Activated T-helper 1 cell treated with anti-CD3 and anti-CD28 coated beads, Interleukin-12 subunit alpha, Interleukin-12 subunit beta, Interleukin-2, Interleukin-4 antibody, amounts not matched to agents 30 ng/mL and 10 ng/mL and 1 ng/mL, durations not matched to agents 14 hours and 24 hours and 36 hours (primary cell): ENCODE results near the gene TREML1. TPM values are rescaled to one million over a fixed set of nuclear protein-coding genes. Genes with fewer than 3 reads are reported as not detected.
"Not testable (repeated sequence)": the region's sequence is repeated elsewhere in the genome, so short reads cannot be mapped to it uniquely, and the experiment has no call there.

Experiments
- DNase-seq: peaks from one replicate; pipeline ENCODE4 v3.0.0; 2021; ENCODE audit warnings: low spot score
- H3K27ac Mint-ChIP-seq: one replicate; pipeline ENCODE4 v1.8.0; 2021; ENCODE audit warnings: mild to moderate bottlenecking, mixed read lengths
- H3K27me3 Mint-ChIP-seq: one replicate; pipeline ENCODE4 v1.8.0; 2022; ENCODE audit warnings: mild to moderate bottlenecking, moderate library complexity, mixed read lengths; ENCODE audit not compliant: insufficient read depth
- H3K36me3 Mint-ChIP-seq: one replicate; pipeline ENCODE4 v1.8.0; 2021; ENCODE audit warnings: low read depth, mixed read lengths
- H3K4me1 Mint-ChIP-seq: one replicate; pipeline ENCODE4 v1.8.0; 2021; ENCODE audit warnings: low read depth, mixed read lengths
- H3K4me3 Mint-ChIP-seq: one replicate; pipeline ENCODE4 v1.8.0; 2021; ENCODE audit warnings: mild to moderate bottlenecking, moderate library complexity, mixed read lengths
- H3K9me3 Mint-ChIP-seq: one replicate; pipeline ENCODE4 v1.8.0; 2021; ENCODE audit warnings: mixed read lengths
- intact Hi-C: fragments of 100-400 bp; cut with micrococcal nuclease; formaldehyde crosslinking; loops from one replicate; pipeline ENCODE4 v1.15.1; 2024
- total RNA-seq: library from RNA; stranded (reverse); gene quantifications from 2 replicates; pipeline ENCODE4 v1.2.3, GENCODE V29; 2022

Gene TREML1
- total RNA-seq, 1 donor from 2014 or later, result not detected

GRCh38 chr6:41115027-41115426, 39.1 kb downstream of the TREML1 start:
- not testable (repeated sequence) for H3K27ac Mint-ChIP-seq, H3K9me3 Mint-ChIP-seq, H3K4me3 Mint-ChIP-seq

GRCh38 chr6:41111017-41111416, 43.1 kb downstream of the TREML1 start:
- no peaks in the 10 kb centered on the region for H3K4me1 Mint-ChIP-seq
- intact Hi-C loops, result no loop called here
- no peak for DNase-seq
- H3K9me3 Mint-ChIP-seq, result no peaks in the 10 kb centered on the region
- no peaks in the 10 kb centered on the region for H3K27me3 Mint-ChIP-seq
- H3K4me3 Mint-ChIP-seq, result no peak overlapping the region
- H3K36me3 Mint-ChIP-seq, result peaks cover 2% of the 10 kb centered on the region
- no peak overlapping the region for H3K27ac Mint-ChIP-seq

More at GRCh38 chr6:41115027-41115426, 39.1 kb downstream of the TREML1 start:
- DNase-seq, H3K36me3 Mint-ChIP-seq, H3K27me3 Mint-ChIP-seq, H3K4me1 Mint-ChIP-seq, intact Hi-C loops: not testable (repeated sequence)

- H3K36me3 Mint-ChIP-seq, result peaks cover 22% of the 10 kb centered on the region
- no peaks in the 10 kb centered on the region for H3K27me3 Mint-ChIP-seq
- H3K4me3 Mint-ChIP-seq, result no peak overlapping the region
- no peak for DNase-seq
- H3K27ac Mint-ChIP-seq, result no peak overlapping the region
- no peaks in the 10 kb centered on the region for H3K9me3 Mint-ChIP-seq
- H3K4me1 Mint-ChIP-seq, result peaks cover 6% of the 10 kb centered on the region
- intact Hi-C loops, result no loop called here
These were observed 50.3 kb downstream of the TREML1 start for GRCh38 chr6:41103847-41104246.

GRCh38 chr6:41100871-41101287, 53.3 kb downstream of the TREML1 start:
- Mint-ChIP-seq H3K4me3 (no peak overlapping the region), H3K36me3 (peaks cover 44% of the 10 kb centered on the region), H3K27ac (no peak overlapping the region), H3K27me3 (no peaks in the 10 kb centered on the region), H3K9me3 (no peaks in the 10 kb centered on the region), H3K4me1 (peaks cover 7% of the 10 kb centered on the region)
- intact Hi-C loops, result no loop called here
- DNase-seq, result no peak

Other genes with a start within 250 kb of the TREML1 start
- 0.93 and 0.99 TPM in 2 replicates for gene UNC5CL, start 115.1 kb downstream of the TREML1 start, total RNA-seq
- gene TSPO2, start 111.9 kb downstream of the TREML1 start, total RNA-seq, result not detected in 2 replicates
- gene APOBEC2, start 101.1 kb downstream of the TREML1 start, total RNA-seq, result not detected in 2 replicates
- gene OARD1, start 82.0 kb downstream of the TREML1 start, total RNA-seq, result 26.8 and 30.4 TPM in 2 replicates
- 29.6 and 30.1 TPM in 2 replicates for gene NFYA, start 81.4 kb downstream of the TREML1 start, total RNA-seq
- not detected in 2 replicates for gene TREM2, start 8.8 kb upstream of the TREML1 start, total RNA-seq
- 4.5 and 4.9 TPM in 2 replicates for gene TREML2, start 46.8 kb upstream of the TREML1 start, total RNA-seq
- not detected in 2 replicates for gene TREML4, start 74.0 kb upstream of the TREML1 start, total RNA-seq
- not detected in 2 replicates for gene TREM1, start 132.3 kb upstream of the TREML1 start, total RNA-seq
- gene NCR2, start 181.3 kb upstream of the TREML1 start, total RNA-seq, result not detected in 2 replicates